Activated effector memory CD4-positive, alpha-beta T cell treated with Interleukin-2 at 50 U/mL for 16 hours (primary cell): ENCODE data around the gene S100B.

Experiments used
- DNase-seq: peaks from one replicate; pipeline ENCODE4 v3.0.0-alpha.2; 2020

Gene S100B

DNA sequence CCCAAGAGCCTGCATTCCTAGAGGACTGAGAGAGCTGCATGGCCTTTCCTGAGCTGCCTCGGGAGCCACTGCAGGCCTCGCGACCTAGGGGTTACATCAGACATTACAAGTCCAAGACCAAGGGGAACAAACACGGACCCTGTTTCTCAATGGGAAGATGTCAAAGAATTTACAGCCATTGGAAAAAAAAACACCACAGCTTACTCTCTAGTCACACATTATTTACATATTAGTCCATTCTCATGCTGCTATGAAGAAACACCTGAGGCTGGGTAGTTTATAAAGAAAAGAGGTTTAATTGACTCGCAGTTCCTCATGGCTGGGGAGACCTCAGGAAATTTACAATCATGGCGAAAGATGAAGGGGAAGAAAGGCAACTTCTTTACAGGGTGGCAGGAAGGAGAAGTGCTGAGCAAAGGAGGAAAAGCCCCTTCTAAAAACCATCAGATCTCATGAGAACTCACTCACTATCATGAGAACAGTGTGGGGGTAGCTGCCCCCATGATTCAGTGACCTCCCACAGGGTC, 22.2 kb upstream of the S100B start:
- DNase-seq, result no peak

DNA sequence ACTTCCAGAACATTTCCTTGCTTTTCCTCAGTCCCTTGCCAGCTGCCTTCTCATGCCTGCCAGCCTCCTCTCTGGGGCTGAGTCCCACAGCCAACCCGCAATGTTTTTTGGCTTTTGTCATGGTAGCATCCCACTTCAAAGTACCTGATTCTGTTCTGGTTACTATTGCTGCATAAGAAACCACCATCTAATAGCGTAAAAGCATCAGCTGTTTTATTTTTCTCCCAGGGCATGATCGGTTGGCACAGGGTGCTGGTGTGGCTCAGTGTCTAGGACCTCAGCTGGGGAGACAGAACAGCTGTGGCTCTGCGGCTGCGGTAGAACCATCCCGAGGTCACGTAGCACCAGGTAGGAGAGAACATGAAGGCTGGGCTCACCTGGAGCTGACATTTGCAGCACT, 21.7 kb upstream of the S100B start:
- DNase-seq, result no peak

GRCh38 chr21:46625759-46626158, 20.9 kb upstream of the S100B start:
- DNase-seq, result no peak

DNA sequence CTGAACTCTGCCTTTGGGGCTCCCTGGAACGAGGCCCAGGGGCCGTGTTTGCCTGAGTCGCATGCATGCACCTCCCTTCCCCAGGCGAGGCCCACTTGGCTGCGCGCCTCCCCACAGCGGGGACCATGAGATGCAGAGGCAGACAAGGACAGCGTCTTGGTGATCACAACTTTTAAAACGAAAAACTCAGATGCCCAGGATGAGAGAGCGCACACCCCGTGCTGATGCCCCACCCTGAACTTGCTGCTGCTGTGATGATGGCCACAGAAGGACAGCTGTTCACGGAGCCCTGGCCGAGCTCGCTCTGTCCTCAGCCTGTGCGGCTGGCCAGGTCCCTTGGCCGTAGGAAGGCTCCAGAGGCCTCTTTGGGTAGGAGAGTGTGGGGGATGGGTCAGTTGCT, 19.2 kb upstream of the S100B start:
- no peak for DNase-seq

DNA sequence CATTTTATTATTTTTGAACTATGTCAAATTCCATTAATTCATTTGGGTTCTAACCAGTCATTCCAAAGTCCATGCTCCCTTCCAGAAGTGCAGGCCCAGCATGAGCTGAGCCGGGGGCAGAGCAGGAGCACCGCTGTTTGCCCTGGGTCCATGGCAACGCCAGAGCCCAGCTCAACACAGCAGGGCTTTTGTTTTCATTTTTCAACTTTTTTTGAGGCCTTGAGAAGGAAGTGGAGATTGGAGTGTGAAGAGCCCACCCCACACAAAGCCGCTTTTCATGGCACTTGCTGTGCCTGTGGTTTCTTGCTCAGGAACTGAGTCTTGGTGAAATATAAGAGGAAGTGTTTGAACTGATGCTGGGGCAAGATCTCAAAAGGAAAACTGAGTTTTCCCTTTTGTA, 17.3 kb upstream of the S100B start:
- no peak for DNase-seq

DNA sequence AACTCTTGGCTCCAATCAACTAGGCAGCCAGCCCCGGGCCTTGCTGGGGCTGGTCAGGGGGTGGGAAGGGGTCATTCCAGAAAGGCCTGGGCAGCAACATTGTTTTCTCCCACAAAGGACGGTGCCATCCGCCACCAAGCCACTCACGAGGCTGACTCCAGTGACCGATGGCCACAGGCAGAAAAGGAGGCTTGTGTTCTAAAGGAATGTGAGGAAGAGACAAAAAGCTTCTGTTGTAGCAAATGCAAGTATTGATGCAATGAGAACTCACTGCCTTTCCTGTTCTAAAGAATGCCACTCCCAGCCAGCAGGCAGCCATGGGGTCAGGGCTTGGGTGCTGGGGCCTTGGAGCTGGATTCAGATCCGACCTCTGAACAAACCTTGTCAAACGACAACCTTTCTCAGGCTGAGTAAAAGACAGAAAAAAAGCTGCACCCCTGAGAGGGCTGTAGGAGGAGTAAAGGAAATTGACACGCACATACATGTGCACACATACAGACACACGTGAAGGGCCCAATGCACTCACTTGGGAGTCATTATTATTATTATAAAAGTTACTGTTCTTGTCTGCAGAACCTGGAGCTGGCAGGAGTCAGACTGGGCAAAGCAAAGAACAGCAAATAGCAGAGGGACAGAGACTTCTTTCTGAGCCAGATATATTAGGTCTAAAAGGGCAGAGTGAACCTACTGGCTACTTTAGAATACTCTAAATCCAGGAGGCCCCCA, 16.7 kb upstream of the S100B start:
- DNase-seq, result no peak

DNA sequence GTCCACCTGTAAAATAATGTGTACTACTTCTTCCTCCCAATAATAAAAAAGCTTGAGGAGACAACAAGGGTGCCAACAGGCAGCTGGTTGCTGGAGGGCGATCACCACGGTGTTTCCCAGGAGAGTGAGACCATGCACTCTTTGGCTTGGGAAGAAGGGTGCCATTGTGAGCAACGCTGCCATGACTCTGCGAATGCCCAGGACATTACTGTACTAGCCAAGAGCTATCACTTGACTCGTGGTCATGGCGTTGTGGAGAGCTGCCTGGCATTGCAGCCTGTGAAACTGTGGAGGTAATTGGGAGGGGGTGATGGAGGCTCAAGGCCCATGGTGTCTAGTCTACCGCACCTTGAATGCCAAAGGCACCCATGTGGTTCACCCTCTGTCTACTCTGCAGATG, 16.0 kb upstream of the S100B start:
- DNase-seq, result no peak

GRCh38 chr21:46619846-46620245, 15.0 kb upstream of the S100B start:
- DNase-seq, result no peak

DNA sequence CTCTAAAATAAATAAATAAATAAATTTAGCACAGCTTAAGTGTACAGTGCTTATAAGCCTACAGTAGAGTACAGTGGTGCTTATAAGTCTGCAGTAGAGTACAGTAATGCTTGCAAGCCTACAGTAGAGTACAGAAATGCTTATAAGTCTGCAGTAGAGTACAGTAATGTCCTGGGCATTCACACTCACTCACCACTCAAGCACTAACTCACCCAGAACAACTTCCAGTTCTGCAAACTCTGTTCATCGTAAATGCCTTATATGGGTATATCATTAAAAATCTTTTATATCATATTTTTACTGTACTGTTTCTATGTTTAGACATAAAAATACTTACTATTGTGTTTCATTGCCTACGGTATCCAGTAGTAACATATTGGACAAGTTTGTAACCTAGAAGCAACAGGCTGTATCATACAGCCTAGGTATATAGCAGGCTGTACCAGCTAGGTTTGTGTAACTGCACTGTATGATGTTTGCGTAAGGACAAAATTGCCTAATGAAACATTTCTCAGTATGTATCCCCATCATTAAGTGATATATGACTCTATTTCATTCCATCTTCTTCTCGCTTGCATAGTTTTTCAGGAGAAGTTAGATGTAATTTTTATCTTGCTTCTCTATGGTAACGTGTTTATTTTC, 14.0 kb upstream of the S100B start:
- DNase-seq, result no peak

DNA sequence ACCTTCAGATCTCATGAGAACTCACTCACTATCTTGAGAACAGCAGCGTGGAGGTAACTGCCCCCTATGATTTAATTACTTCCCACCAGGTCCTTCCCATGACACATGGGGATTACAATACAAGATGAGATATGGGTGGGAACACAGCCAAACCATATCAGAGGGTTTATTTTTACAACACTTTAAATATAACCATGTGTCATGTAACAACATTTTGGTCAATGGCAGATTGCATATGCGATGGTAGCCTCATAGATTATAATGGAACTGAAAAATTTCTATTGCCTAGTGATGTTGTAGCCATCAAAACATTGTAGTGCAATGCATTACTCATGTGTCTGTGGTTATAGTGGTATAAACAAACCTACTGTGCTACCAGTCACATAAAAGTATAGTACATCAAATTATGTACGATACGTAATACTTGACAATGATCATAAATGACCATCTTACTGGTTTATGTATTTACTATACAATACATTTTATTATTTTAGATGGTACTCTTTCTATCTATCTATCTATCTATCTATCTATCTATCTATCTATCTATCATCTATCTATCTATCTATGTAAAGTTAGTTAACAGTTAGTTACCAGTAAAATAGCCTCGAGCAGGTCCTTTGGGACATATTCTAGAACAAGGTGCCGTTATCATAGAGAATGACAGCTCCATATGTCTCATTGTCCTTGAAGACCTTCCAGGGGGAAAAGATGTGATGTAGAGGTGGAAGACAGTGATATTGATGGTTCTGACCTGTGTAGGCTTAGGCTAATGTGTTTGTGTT, 12.6 kb upstream of the S100B start:
- DNase-seq, result no peak

DNA sequence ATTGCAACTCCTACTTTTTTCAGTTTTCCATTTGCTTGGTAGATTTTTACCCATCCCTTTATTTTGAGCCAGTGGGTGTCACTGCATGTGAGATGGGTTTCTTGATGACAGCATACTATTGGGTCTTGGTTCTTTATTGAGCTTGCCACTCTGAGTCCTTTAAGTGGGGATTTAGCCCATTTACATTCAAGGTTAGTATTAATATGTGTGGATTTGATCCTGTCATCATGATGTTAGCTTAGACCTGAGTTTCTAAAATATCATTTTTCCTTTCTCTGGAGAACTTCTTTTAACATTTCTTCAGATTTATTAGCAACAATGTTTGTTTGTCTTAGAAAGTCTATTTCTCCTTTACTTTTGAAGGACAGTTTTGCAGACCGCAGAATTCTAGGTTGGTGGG, 11.8 kb upstream of the S100B start:
- no peak for DNase-seq

GRCh38 chr21:46616050-46616449, 11.2 kb upstream of the S100B start:
- no peak for DNase-seq

- no peak for DNase-seq
Measured at GRCh38 chr21:46613391-46613790, 8.5 kb upstream of the S100B start.

- DNase-seq, result no peak
Measured at GRCh38 chr21:46610018-46610701, 5.3 kb upstream of the S100B start.

- DNase-seq, result no peak
Measured at GRCh38 chr21:46608672-46609111, 3.8 kb upstream of the S100B start.

- DNase-seq, result no peak
Measured at GRCh38 chr21:46607636-46608035, 2.8 kb upstream of the S100B start.

- no peak for DNase-seq
Measured at GRCh38 chr21:46606427-46606813, 1.5 kb upstream of the S100B start.

- peak; percentile 40 for DNase-seq
Measured at GRCh38 chr21:46605767-46606426, 1.0 kb upstream of the S100B start.

DNA sequence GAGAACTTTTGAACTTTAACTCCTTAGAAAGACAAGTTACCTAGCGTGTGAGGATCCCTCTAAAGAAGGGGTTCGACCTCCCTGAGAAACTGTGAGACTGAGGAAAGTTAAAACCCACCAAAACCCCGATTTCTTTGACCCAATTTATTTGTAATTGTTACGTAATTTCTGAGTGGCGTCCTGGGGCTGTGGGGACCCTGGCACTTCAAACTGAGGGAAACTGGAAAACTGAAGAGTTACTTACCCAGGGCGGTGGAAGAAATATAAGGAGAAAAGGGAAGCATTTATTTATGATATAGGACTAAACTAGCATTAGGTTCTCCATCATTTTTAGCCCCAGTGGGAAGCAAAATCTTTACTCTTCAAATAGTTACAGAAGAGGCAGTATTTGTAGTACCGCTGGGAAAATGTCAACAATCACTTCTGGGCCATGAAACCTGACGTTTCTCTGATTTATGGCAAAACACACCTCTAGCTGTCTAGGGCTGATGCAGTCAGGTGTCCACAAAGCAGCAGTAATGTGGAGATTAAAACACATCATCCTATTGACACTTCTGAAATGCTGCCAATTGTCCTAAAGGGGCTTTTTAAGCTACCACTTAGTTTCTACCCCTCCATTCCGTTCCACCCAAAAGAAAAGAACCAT, 430 bp downstream of the S100B start:
- DNase-seq, result no peak

DNA sequence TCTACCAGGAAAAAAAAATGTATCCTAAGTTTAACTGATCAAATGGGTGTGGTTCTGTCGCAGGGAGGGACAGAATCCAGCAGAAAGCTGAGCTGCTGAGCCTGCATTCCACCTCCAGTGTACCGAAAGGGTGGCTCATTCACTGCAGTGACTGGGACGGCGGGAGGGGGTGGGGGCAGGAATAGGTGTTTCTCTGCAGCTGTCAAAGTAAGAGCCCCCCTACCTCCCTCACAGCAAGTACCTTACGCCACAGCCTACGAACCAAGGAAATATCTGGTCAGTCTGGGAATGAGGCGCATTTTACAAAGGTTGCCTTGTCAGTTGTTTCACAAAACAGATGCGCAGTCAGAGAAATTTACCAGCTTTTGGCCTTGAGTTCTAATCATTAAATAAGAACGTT, 1.7 kb downstream of the S100B start:
- no peak for DNase-seq

DNA sequence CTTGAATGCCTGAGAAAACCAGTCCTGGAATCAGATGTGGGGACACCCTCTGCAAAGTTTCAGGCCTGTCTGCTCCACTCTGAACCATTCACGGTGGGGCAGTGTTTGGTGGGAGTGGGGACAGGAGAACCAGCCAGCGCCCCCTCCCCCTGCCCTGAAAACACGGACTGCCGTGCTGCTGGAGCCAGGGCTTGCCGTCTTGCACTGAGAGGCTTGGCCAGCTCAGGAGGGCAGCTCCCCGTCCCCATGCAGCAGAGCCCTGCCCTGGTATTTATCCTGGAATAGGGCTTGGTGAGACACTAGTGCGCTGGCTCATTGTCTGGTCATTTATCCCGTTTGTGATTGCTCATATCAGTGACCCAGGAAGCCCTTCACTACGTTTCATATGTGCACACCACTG, 3.9 kb downstream of the S100B start:
- no peak for DNase-seq

GRCh38 chr21:46600305-46600704, 4.6 kb downstream of the S100B start:
- DNase-seq, result no peak
